Ishikawa (cell line): ENCODE results near the gene TES.

Experiments
- CEBPB ChIP-seq: IDR thresholded peaks from 2 replicates; pipeline ENCODE4 v1.6.1; 2012
- CREB1 ChIP-seq: IDR thresholded peaks from 2 replicates; pipeline ENCODE4 v1.6.1; 2012; ENCODE audit warnings: low read depth
- EGR1 ChIP-seq: IDR thresholded peaks from 2 replicates; pipeline ENCODE4 v1.6.1; 2012
- EP300 ChIP-seq: IDR thresholded peaks from 2 replicates; pipeline ENCODE4 v1.6.1; 2012; ENCODE audit warnings: borderline replicate concordance
- FOXM1 ChIP-seq: IDR thresholded peaks from 2 replicates; pipeline ENCODE4 v1.6.1; 2012; ENCODE audit warnings: low read depth, borderline replicate concordance
- NFIC ChIP-seq: IDR thresholded peaks from 2 replicates; pipeline ENCODE4 v1.6.1; 2012
- RAD21 ChIP-seq: IDR thresholded peaks from 2 replicates; pipeline ENCODE4 v1.6.1; 2012; ENCODE audit warnings: low read depth
- TCF12 ChIP-seq: IDR thresholded peaks from 2 replicates; pipeline ENCODE4 v1.6.1; 2012; ENCODE audit warnings: low read depth
- TEAD4 ChIP-seq: IDR thresholded peaks from 2 replicates; pipeline ENCODE4 v1.6.1; 2012
- YY1 ChIP-seq: IDR thresholded peaks from 2 replicates; pipeline ENCODE4 v1.6.1; 2012; ENCODE audit warnings: low read depth
- ZBTB7A ChIP-seq: IDR thresholded peaks from 2 replicates; pipeline ENCODE4 v1.6.1; 2012; ENCODE audit warnings: low read depth
- TF ChIP-seq, protein P1 (sequence below): IDR thresholded peaks from 2 replicates; pipeline ENCODE4 v1.6.1; 2012; ENCODE audit warnings: low read depth, mild to moderate bottlenecking
- TF ChIP-seq, protein P2 (sequence below): IDR thresholded peaks from 2 replicates; pipeline ENCODE4 v1.6.1; 2012
- TF ChIP-seq, protein P3 (sequence below): IDR thresholded peaks from 2 replicates; pipeline ENCODE4 v1.6.1; 2012

Gene TES

DNA sequence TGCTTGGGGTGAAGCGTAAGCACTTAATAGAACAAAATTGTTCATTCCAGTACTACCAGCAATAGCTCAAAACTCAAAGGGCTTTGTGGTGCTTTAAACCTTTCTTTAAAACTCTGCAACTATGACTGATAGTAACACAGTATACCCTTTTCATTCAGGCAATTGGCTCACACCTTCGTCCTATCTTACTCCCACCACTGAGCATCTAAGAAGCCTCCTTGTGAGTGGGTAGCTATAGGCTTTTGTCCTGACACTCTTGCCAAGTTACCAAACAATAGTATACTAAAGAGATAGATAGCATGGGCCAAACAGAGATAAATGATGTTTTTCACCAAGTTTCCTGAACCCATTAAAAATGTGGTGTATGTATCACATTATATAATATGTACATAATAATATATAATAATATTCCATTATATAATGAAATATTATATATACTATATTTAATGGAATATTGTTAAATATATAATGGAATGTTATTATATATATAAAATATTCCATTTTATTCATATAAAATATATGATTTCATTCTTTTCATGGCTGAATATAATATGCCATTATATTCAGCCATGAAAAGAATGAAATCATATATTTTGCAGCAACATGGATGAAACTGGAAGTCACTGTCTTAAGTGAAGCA, 96.2 kb downstream of the TES start:
- TF ChIP-seq, protein P1, sequence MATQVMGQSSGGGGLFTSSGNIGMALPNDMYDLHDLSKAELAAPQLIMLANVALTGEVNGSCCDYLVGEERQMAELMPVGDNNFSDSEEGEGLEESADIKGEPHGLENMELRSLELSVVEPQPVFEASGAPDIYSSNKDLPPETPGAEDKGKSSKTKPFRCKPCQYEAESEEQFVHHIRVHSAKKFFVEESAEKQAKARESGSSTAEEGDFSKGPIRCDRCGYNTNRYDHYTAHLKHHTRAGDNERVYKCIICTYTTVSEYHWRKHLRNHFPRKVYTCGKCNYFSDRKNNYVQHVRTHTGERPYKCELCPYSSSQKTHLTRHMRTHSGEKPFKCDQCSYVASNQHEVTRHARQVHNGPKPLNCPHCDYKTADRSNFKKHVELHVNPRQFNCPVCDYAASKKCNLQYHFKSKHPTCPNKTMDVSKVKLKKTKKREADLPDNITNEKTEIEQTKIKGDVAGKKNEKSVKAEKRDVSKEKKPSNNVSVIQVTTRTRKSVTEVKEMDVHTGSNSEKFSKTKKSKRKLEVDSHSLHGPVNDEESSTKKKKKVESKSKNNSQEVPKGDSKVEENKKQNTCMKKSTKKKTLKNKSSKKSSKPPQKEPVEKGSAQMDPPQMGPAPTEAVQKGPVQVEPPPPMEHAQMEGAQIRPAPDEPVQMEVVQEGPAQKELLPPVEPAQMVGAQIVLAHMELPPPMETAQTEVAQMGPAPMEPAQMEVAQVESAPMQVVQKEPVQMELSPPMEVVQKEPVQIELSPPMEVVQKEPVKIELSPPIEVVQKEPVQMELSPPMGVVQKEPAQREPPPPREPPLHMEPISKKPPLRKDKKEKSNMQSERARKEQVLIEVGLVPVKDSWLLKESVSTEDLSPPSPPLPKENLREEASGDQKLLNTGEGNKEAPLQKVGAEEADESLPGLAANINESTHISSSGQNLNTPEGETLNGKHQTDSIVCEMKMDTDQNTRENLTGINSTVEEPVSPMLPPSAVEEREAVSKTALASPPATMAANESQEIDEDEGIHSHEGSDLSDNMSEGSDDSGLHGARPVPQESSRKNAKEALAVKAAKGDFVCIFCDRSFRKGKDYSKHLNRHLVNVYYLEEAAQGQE = no peak
- TF ChIP-seq, protein P2, sequence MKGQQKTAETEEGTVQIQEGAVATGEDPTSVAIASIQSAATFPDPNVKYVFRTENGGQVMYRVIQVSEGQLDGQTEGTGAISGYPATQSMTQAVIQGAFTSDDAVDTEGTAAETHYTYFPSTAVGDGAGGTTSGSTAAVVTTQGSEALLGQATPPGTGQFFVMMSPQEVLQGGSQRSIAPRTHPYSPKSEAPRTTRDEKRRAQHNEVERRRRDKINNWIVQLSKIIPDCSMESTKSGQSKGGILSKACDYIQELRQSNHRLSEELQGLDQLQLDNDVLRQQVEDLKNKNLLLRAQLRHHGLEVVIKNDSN = no peak
- no peak for TF ChIP-seq TEAD4
- no peak for TF ChIP-seq CEBPB
- TF ChIP-seq CREB1 = no peak
- no peak for TF ChIP-seq EGR1
- TF ChIP-seq YY1 = no peak
- TF ChIP-seq ZBTB7A = no peak
- no peak for TF ChIP-seq EP300
- no peak for TF ChIP-seq NFIC
- TF ChIP-seq TCF12 = no peak

DNA sequence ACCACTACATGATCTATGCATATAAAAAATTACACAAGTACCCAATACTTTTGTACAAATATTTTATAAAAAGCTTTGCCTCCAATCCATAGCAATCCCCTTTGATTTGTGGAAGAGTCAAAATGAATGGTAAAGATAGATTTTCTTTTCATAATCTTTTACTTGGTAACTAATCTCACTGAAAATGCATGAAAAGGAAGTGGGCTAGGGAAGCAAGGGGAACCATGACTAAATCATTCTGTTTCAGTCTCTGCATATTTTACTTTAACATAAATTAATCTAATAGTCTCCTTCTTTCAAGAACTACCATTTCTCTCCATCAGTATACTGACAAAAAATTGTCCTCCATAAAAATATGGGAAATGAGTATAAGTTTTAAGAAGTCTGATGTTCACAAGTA, 96.9 kb downstream of the TES start:
- no peak for TF ChIP-seq YY1
- TF ChIP-seq, protein P3, sequence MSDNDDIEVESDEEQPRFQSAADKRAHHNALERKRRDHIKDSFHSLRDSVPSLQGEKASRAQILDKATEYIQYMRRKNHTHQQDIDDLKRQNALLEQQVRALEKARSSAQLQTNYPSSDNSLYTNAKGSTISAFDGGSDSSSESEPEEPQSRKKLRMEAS = no peak
- TF ChIP-seq RAD21 = no peak
- TF ChIP-seq FOXM1 = no peak
- no peak for TF ChIP-seq TEAD4
- no peak for TF ChIP-seq CEBPB
- no peak for TF ChIP-seq TCF12
- TF ChIP-seq EP300 = no peak
- TF ChIP-seq, protein P2 = no peak
